Glutamatergic neuron (in vitro differentiated cells): ENCODE results near the gene AIF1. TPM values are rescaled to one million over a fixed set of nuclear protein-coding genes. Genes with fewer than 3 reads are reported as not detected.

Source experiments
- DNase-seq: peaks from one replicate; pipeline ENCODE4 v3.0.0; 2022
- H3K27ac Mint-ChIP-seq: one replicate; pipeline ENCODE4 v1.8.0; 2020; ENCODE audit warnings: mild to moderate bottlenecking, mixed read lengths, inconsistent platforms; ENCODE audit not compliant: unreplicated experiment
- H3K27me3 Mint-ChIP-seq: one replicate; pipeline ENCODE4 v1.8.0; 2020; ENCODE audit warnings: mild to moderate bottlenecking, moderate library complexity, mixed read lengths, inconsistent platforms; ENCODE audit not compliant: unreplicated experiment
- H3K36me3 Mint-ChIP-seq: one replicate; pipeline ENCODE4 v1.8.0; 2020; ENCODE audit warnings: mild to moderate bottlenecking, mixed read lengths, inconsistent platforms; ENCODE audit not compliant: unreplicated experiment
- H3K4me1 Mint-ChIP-seq: one replicate; pipeline ENCODE4 v1.8.0; 2020; ENCODE audit warnings: mild to moderate bottlenecking, low read depth, mixed read lengths, inconsistent platforms; ENCODE audit not compliant: unreplicated experiment
- H3K4me3 Mint-ChIP-seq: one replicate; pipeline ENCODE4 v1.8.0; 2020; ENCODE audit warnings: mild to moderate bottlenecking, mixed read lengths, inconsistent platforms; ENCODE audit not compliant: unreplicated experiment
- H3K9me3 Mint-ChIP-seq: one replicate; pipeline ENCODE4 v1.8.0; 2020; ENCODE audit warnings: mild to moderate bottlenecking, moderate library complexity, mixed read lengths, inconsistent platforms; ENCODE audit not compliant: unreplicated experiment
- CTCF ChIP-seq: fragments of 200-600 bp; sonication (generic); IDR thresholded peaks from one replicate; pipeline ENCODE4 v1.5.0; 2021; ENCODE audit not compliant: partially characterized antibody, unreplicated experiment
- total RNA-seq: library from RNA; stranded (reverse); fragmentation: NEBNext Ultra II Directional; extraction: Animal tissue kit (Norgen Biotek cat#: 25700); gene quantifications from one replicate; pipeline ENCODE4 v1.2.1, GENCODE V29; 2021; ENCODE audit not compliant: unreplicated experiment

The AIF1 gene
- total RNA-seq, 1 donor from 2014 or later = not detected

GRCh38 chr6:31575952-31576685 lies 38.9 kb upstream of the AIF1 start:
- peaks cover 4% of the 10 kb centered on the region for H3K4me1 Mint-ChIP-seq
- peak overlapping the region; percentile 7 for H3K4me3 Mint-ChIP-seq
- no peak for DNase-seq
- TF ChIP-seq CTCF = no peak
- H3K9me3 Mint-ChIP-seq = peaks cover 10% of the 10 kb centered on the region
- no peak overlapping the region for H3K27ac Mint-ChIP-seq
- no peaks in the 10 kb centered on the region for H3K36me3 Mint-ChIP-seq
- H3K27me3 Mint-ChIP-seq = peaks cover 12% of the 10 kb centered on the region

- no peak for DNase-seq
- no peak for TF ChIP-seq CTCF
- H3K36me3 Mint-ChIP-seq = no peaks in the 10 kb centered on the region
- peaks cover 5% of the 10 kb centered on the region for H3K4me1 Mint-ChIP-seq
- H3K27ac Mint-ChIP-seq = no peak overlapping the region
- peaks cover 10% of the 10 kb centered on the region for H3K9me3 Mint-ChIP-seq
- H3K4me3 Mint-ChIP-seq = no peak overlapping the region
- H3K27me3 Mint-ChIP-seq = peaks cover 12% of the 10 kb centered on the region
Measured at GRCh38 chr6:31576897-31577578, 38.0 kb upstream of the AIF1 start.

GRCh38 chr6:31577579-31577966 lies 37.5 kb upstream of the AIF1 start:
- H3K36me3 Mint-ChIP-seq = no peaks in the 10 kb centered on the region

GRCh38 chr6:31578184-31579118 lies 36.6 kb upstream of the AIF1 start:
- peaks cover 10% of the 10 kb centered on the region for H3K27me3 Mint-ChIP-seq
- H3K9me3 Mint-ChIP-seq = peaks cover 10% of the 10 kb centered on the region
- no peak overlapping the region for H3K4me3 Mint-ChIP-seq
- no peak overlapping the region for H3K27ac Mint-ChIP-seq
- TF ChIP-seq CTCF = no peak
- no peaks in the 10 kb centered on the region for H3K36me3 Mint-ChIP-seq
- peaks cover 5% of the 10 kb centered on the region for H3K4me1 Mint-ChIP-seq
- no peak for DNase-seq

More at GRCh38 chr6:31577579-31577966, 37.5 kb upstream of the AIF1 start:
- Mint-ChIP-seq H3K27me3 (peaks cover 12% of the 10 kb centered on the region), H3K4me3 (no peak overlapping the region), H3K9me3 (peaks cover 10% of the 10 kb centered on the region), H3K27ac (no peak overlapping the region), H3K4me1 (peaks cover 5% of the 10 kb centered on the region)
- TF ChIP-seq CTCF = no peak
- no peak for DNase-seq
